HG03520 (cell line): ENCODE measurements around the gene ADORA1.

Experiments
- ATAC-seq: cut with Tn5 transposase; IDR thresholded peaks from one replicate; pipeline ENCODE4 v1.9.1; 2021; ENCODE audit warnings: mild to moderate bottlenecking, moderate library complexity; ENCODE audit not compliant: unreplicated experiment

Gene ADORA1

GRCh38 chr1:203207751-203208150 is 80.2 kb downstream of the ADORA1 start:
- no peak for ATAC-seq

GRCh38 chr1:203208181-203208580 is 80.7 kb downstream of the ADORA1 start:
- no peak for ATAC-seq

- no peak for ATAC-seq
These were observed 82.8 kb downstream of the ADORA1 start for GRCh38 chr1:203210350-203210749.

- no peak for ATAC-seq
These were observed 83.5 kb downstream of the ADORA1 start for GRCh38 chr1:203210988-203211387.

GRCh38 chr1:203211812-203212211 is 84.3 kb downstream of the ADORA1 start:
- ATAC-seq, result no peak

- no peak for ATAC-seq
These were observed 85.6 kb downstream of the ADORA1 start for GRCh38 chr1:203213126-203213525.

GRCh38 chr1:203214871-203215270 is 87.3 kb downstream of the ADORA1 start:
- no peak for ATAC-seq

- ATAC-seq, result no peak
These were observed 88.0 kb downstream of the ADORA1 start for GRCh38 chr1:203215573-203215972.

- ATAC-seq, result no peak
These were observed 89.0 kb downstream of the ADORA1 start for GRCh38 chr1:203216274-203217138.
